OCI-LY3 (cell line): ENCODE results near the gene PLEKHM1.
"Not testable (repeated sequence)": the region's sequence is repeated elsewhere in the genome, so short reads cannot be mapped to it uniquely, and the experiment has no call there.

Source experiments
- H2AFZ ChIP-seq: fragments of 200-600, 300-600 bp; shearing (Covaris generic); 2 replicates; pipeline ENCODE4 v1.6.0; 2014; ENCODE audit warnings: antibody characterized with exemption, low read depth, low read length
- H3K27ac ChIP-seq: fragments of 200-600, 300-600 bp; sonication (generic); 2 replicates; pipeline ENCODE4 v1.5.1; 2014; ENCODE audit warnings: mild to moderate bottlenecking, low read length, moderate library complexity, mixed read lengths
- H3K27me3 ChIP-seq: fragments of 200-600, 300-600 bp; sonication (generic); 2 replicates; pipeline ENCODE4 v1.6.1; 2014; ENCODE audit warnings: low read depth, low read length, mixed read lengths
- H3K36me3 ChIP-seq: fragments of 200-600, 300-600 bp; sonication (generic); replicated peaks from 2 replicates; pipeline ENCODE3; 2014; ENCODE audit warnings: low read depth, low read length, mixed read lengths
- H3K4me1 ChIP-seq: fragments of 300-600, 200-600 bp; sonication (generic); 2 replicates; pipeline ENCODE4 v1.6.1; 2014; ENCODE audit warnings: low read length, mixed read lengths
- H3K4me2 ChIP-seq: fragments of 200-600, 300-600 bp; sonication (generic); 2 replicates; pipeline ENCODE4 v1.6.1; 2014; ENCODE audit warnings: low read length, mixed read lengths
- H3K4me3 ChIP-seq: fragments of 300-600, 200-600 bp; sonication (generic); 2 replicates; pipeline ENCODE4 v1.5.1; 2014; ENCODE audit warnings: antibody characterized with exemption, mild to moderate bottlenecking, low read length, moderate library complexity
- H3K79me2 ChIP-seq: fragments of 300-600, 200-600 bp; shearing (Covaris generic); 2 replicates; pipeline ENCODE4 v1.6.1; 2014; ENCODE audit warnings: mild to moderate bottlenecking, low read length, mixed read lengths
- H3K9ac ChIP-seq: fragments of 300-600, 200-600 bp; shearing (Covaris generic); 2 replicates; pipeline ENCODE4 v1.6.0; 2014; ENCODE audit warnings: mild to moderate bottlenecking, low read length, moderate library complexity
- H3K9me3 ChIP-seq: fragments of 200-600, 300-600 bp; shearing (Covaris generic); 2 replicates; pipeline ENCODE4 v1.6.1; 2014; ENCODE audit warnings: low read length, mixed read lengths; ENCODE audit not compliant: insufficient read depth
- H4K20me1 ChIP-seq: fragments of 200-600, 300-600 bp; sonication (generic); 2 replicates; pipeline ENCODE4 v1.6.1; 2016; ENCODE audit warnings: low read length, mixed read lengths; ENCODE audit not compliant: insufficient read depth
- CTCF ChIP-seq: fragments of 200-600, 300-600 bp; sonication (generic); IDR thresholded peaks from 2 replicates; pipeline ENCODE4 v1.5.1; 2014; ENCODE audit warnings: antibody characterized with exemption, low read length, low read depth
- EZH2phosphoT487 ChIP-seq: fragments of 200-600 bp; shearing (Covaris generic); IDR thresholded peaks from 2 replicates; pipeline ENCODE4 v1.6.1; 2018; ENCODE audit warnings: antibody characterized with exemption, mixed run types, low read depth

The PLEKHM1 gene

DNA sequence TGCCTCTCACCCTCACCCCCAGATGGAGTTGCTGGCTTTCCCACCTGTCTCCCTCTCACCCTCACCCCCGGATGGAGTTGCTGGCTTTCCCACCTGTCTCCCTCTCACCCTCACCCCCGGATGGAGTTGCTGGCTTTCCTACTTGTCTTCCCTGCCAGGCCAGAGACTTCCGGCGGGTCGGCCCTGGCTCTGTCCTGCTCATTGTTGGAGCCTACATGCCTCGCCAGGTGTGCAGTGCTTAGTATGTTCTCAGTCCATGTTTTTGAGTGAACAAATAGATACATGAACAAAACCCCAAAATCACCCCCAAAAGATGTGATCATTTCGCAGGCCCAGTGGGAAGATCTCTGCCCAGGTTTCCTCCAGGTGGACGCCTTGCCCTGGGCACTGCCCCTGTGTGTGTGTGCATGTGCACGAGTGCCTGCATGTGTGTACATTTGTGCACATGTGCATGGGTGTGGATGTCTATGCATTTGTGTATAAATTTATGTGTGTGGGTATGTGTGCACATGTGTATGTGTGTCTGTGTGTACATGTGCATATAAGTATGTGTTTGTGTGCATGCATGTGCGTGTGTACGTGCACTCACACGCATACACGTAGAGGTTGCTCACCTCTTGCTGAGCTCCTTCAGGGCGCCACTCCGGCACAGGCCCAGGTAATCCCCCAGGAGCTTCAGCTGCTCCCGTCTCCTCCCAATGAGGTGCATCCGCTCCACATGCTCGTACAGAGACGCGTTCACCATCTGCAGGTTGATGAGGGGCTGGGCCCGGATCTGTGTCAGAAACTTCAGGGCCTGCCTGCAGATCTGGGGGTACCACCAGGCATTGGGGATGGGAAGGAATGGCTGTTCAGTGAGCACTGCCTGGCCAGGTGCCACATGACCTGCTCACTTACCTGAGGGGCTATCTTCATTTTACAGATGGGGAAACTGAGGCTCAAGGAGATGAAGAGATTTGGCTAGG, 45.4 kb downstream of the PLEKHM1 start:
- H3K36me3 ChIP-seq, H3K9ac ChIP-seq, H3K4me3 ChIP-seq, H3K79me2 ChIP-seq, H3K4me2 ChIP-seq, H4K20me1 ChIP-seq, H3K27me3 ChIP-seq, H3K9me3 ChIP-seq, H3K4me1 ChIP-seq, H2AFZ ChIP-seq, H3K27ac ChIP-seq: not testable (repeated sequence)

DNA sequence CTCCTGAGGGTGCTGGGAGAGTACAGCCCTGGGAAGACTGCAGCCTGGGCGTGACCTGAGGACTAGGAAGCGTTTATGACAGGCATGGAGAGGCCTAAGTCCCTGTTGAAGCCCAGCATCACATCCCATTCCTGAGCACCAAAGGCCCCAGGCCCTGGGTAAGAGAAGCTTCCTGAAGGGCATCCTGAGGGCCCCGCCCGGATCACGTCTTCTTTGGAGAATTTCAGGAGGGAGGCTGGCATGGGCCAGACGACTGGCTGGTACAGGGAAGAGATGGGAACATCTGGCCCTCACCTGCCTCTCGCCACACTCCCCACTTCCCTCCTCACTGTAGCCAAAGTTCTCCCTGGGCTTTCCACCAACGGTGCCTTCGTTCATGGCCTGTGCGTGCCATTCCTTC, 46.2 kb downstream of the PLEKHM1 start:
- not testable (repeated sequence) for H4K20me1 ChIP-seq, H3K36me3 ChIP-seq, H3K9me3 ChIP-seq, H3K79me2 ChIP-seq, H3K27me3 ChIP-seq, H3K4me3 ChIP-seq, H3K4me2 ChIP-seq, H3K9ac ChIP-seq, H3K27ac ChIP-seq, H2AFZ ChIP-seq, H3K4me1 ChIP-seq

DNA sequence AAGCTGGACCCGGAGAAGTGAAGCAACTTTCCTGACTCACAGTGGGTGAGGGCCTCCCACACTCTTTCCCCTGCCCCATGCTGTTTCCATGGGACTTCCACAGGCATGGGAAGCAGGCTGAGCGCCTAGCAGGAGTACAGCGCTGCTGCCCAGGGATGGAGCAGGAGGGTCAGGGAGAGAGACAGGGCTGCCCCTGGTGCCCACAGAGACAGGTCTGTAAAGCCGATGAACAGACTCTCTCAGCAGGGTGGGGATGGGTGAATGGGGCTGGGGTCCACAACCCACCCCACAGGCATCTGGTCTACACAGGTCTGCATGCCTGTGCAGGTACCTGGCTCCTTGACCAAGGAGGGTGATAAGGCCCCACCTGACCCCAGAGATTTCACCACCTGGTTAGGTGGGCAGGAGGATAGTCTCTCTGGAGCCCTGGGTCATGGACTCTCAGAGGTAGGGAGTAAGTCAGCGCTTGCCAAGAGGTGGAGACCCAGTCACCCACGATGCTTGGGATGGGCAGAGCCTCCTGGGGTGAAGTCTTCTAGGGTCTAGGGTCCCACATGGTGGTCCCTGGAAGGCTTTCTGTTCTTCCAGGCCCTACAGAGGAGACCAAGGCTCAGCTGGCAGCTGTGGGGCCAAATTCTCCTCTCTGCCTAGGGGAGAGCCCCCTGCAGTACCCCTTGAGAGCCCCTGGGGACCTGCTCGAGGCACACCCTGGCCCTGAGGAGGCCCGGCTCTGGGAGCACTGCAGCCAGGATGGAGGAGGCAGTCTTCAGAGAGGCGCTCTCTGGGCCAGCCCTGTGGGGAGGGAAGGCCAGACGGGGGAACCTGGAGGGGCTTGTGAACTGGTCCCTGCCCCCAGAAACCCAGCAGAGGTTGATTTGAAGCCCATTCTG, 46.9 kb downstream of the PLEKHM1 start:
- not testable (repeated sequence) for H3K9me3 ChIP-seq, H3K27ac ChIP-seq, H4K20me1 ChIP-seq, H3K79me2 ChIP-seq, H3K9ac ChIP-seq, H3K4me1 ChIP-seq, H3K4me3 ChIP-seq, H2AFZ ChIP-seq, H3K4me2 ChIP-seq, H3K27me3 ChIP-seq, H3K36me3 ChIP-seq

DNA sequence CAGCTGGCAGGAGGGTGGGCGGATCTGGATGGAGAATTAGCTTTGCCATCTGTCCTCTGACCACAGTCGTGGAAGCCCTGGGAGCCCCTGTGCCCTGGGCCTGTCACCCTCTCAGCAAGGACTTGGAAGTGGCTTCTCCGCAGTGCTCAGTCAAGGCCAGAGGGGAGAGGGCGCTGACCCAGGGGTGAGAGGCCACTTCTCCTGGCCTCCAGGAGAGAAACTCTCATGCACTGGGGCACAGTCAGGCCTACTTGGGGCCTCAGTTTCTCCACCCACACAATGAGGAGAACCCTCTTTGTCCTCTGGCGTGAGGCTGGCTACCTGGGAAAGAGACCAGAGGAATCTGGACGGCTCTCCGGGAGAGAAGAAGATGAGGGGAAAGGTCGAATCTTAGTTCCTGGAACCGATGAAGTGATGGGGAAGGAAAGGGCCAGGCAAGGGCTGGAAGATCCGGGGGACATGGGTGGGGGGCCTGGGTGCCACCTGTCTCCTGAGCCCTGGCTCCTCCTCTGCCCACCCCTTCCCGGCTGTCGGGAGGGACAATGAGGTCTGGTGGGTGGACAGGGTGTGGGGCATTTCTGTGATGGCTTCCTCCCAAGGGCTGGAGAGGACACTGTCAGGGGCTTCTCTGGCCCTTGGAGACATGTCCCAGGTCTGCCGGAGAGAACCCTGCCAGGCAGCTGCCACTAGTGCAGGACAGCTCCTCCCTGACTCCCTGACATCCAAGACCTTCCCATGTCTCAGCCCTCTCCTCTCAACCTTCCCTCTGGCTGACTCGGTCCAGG, 48.8 kb downstream of the PLEKHM1 start:
- H3K4me1 ChIP-seq: peaks cover 18% of the 10 kb centered on the region
- H2AFZ ChIP-seq: no peak overlapping the region
- no peak overlapping the region for H3K4me3 ChIP-seq
- no peaks in the 10 kb centered on the region for H3K27me3 ChIP-seq
- TF ChIP-seq EZH2phosphoT487 (no peak), CTCF (no peak)
- no peaks in the 10 kb centered on the region for H3K9me3 ChIP-seq
- no peaks in the 10 kb centered on the region for H4K20me1 ChIP-seq
- H3K36me3 ChIP-seq: no peaks in the 10 kb centered on the region
- no peak overlapping the region for H3K27ac ChIP-seq
- no peak overlapping the region for H3K4me2 ChIP-seq
- H3K79me2 ChIP-seq: no peaks in the 10 kb centered on the region
- H3K9ac ChIP-seq: no peak overlapping the region

DNA sequence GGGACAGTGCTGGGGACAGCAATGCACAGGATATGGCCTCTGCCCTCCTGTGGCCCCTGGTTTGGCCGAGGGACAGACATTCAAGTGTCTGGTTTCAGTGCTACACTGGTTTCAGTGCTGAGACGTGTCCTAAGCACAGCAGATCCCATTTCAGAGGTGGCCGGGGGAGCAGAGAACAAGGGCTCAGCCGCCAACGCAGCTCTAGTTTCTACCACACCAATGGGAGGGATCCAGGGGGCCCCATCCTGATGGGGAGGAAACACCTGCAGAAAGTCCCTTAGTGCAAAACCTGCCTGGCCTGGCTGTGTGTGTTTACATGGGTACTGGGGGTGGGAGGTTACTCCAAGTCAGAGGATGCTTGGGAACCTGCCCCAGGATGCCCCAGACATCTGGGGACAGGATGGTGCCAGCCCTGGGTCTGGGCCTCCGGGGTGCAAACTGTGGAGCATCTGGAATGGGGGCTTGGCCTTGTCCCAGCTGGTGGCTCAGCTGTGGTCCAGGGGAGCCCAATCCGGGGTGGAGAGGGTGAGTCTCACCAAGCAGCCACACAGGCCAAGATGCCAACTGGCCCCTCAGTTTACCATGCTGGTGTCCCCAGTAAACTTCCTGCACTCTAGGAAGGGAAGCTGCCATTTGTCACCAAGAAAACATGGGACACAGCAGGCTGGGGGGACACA, 49.5 kb downstream of the PLEKHM1 start:
- H3K4me3 ChIP-seq, H2AFZ ChIP-seq, H3K9ac ChIP-seq, H3K36me3 ChIP-seq, H4K20me1 ChIP-seq, H3K4me2 ChIP-seq, H3K27me3 ChIP-seq, H3K9me3 ChIP-seq, H3K27ac ChIP-seq, H3K79me2 ChIP-seq: not testable (repeated sequence)
- peaks cover 20% of the 10 kb centered on the region for H3K4me1 ChIP-seq
